Breast epithelium (tissue), 4 donors: ENCODE data around the gene ARHGEF26. TPM values are rescaled to one million over a fixed set of nuclear protein-coding genes. Genes with fewer than 3 reads are reported as not detected.

ENCODE experiments used
- DNase-seq, 2 donors: peaks; one replicate each; pipeline ENCODE4 v3.0.0-alpha.2; 2019; ENCODE audit warnings: low spot score in 2 of 2
- H3K27ac ChIP-seq, 2 donors: fragments of 200-600 bp; sonication (generic) in 1 of 2; one replicate each; pipeline ENCODE4 v1.5.1; 2016 to 2019; ENCODE audit warnings: mild to moderate bottlenecking in 1 of 2
- H3K27me3 ChIP-seq, 2 donors: fragments of 200-600 bp; sonication (generic) in 1 of 2; one replicate each; pipeline versions ENCODE4 v1.5.1 to v1.6.0; 2017 to 2019; ENCODE audit warnings: control low read depth in 1 of 2, mild to moderate bottlenecking in 1 of 2
- H3K36me3 ChIP-seq: fragments of 200-600 bp; one replicate; pipeline ENCODE4 v1.5.1; 2019
- H3K4me1 ChIP-seq, 2 donors: fragments of 200-600 bp; sonication (generic); one replicate each; pipeline ENCODE4 v1.5.1; 2016 to 2019; ENCODE audit warnings: control low read depth in 1 of 2
- H3K4me3 ChIP-seq, 3 donors: fragments of 200-600 bp; sonication (generic); 1 replicate in 2 of 3; 2 replicates in 1 of 3; pipeline ENCODE4 v1.5.1; 2016 to 2019; ENCODE audit warnings: mild to moderate bottlenecking in 3 of 3, moderate library complexity in 2 of 3
- H3K9me3 ChIP-seq, 2 donors: fragments of 200-600 bp; sonication (generic) in 1 of 2; one replicate each; pipeline ENCODE4 v1.5.1; 2016 to 2019; ENCODE audit warnings: control low read depth in 1 of 2
- CTCF ChIP-seq, 3 donors: fragments of 450-650 bp; IDR thresholded peaks; one replicate each; pipeline ENCODE4 v1.5.1; 2016 to 2017; ENCODE audit warnings: antibody characterized with exemption in 3 of 3, mild to moderate bottlenecking in 3 of 3, moderate library complexity in 3 of 3
- POLR2A ChIP-seq: fragments of 450-650 bp; IDR thresholded peaks from one replicate; pipeline ENCODE4 v1.6.1; 2016; ENCODE audit warnings: antibody characterized with exemption, mild to moderate bottlenecking, moderate library complexity
- POLR2AphosphoS5 ChIP-seq, 3 donors: sonication (generic); formaldehyde crosslinking; IDR thresholded peaks; one replicate each; pipeline ENCODE4 v1.6.1; 2017; ENCODE audit warnings: antibody characterized with exemption in 3 of 3
- intact Hi-C: fragments of 100-400 bp; cut with DNase I; formaldehyde crosslinking; loops from one replicate; pipeline ENCODE4 v1.15.1; 2023; ENCODE audit warnings: low total_unique reads
- total RNA-seq, 3 donors: library from RNA; depleted of rRNA; stranded (reverse); fragments of >200 nt; gene quantifications; one replicate each; pipeline ENCODE4 v1.1.0, GENCODE V29; 2016

Gene ARHGEF26
- total RNA-seq, 3 donors from 2014 or later = 16.7 to 20.2 (median 19.8) TPM

- DNase-seq = no peak
- Histone ChIP-seq H3K4me1 (no peaks in the 10 kb centered on the region), H3K9me3 (no peaks in the 10 kb centered on the region), H3K27ac (peak overlapping the region; percentile 60 to 80), H3K27me3 (no peaks in the 10 kb centered on the region), H3K36me3 (no peaks in the 10 kb centered on the region), H3K4me3 (no peak overlapping the region)
- intact Hi-C loops = no loop called here
- TF ChIP-seq POLR2AphosphoS5 (IDR thresholded peaks at IDR 0.05) (no peak), POLR2A (no peak), CTCF (IDR thresholded peaks at IDR 0.05) (no peak)
Measured at GRCh38 chr3:154242766-154243165, 121.6 kb downstream of the ARHGEF26 start.

GRCh38 chr3:154243353-154243752 lies 122.2 kb downstream of the ARHGEF26 start:
- Histone ChIP-seq H3K27ac (peak overlapping the region; percentile 60 to 80), H3K27me3 (no peaks in the 10 kb centered on the region), H3K9me3 (no peaks in the 10 kb centered on the region), H3K4me3 (no peak overlapping the region), H3K4me1 (no peaks in the 10 kb centered on the region), H3K36me3 (no peaks in the 10 kb centered on the region)
- TF ChIP-seq CTCF (IDR thresholded peaks at IDR 0.05) (no peak), POLR2AphosphoS5 (IDR thresholded peaks at IDR 0.05) (no peak), POLR2A (no peak)
- intact Hi-C loops = no loop called here
- DNase-seq = no peak

GRCh38 chr3:154244644-154245043 lies 123.5 kb downstream of the ARHGEF26 start:
- intact Hi-C loops = no loop called here
- DNase-seq = no peak
- TF ChIP-seq CTCF (IDR thresholded peaks at IDR 0.05) (no peak), POLR2A (no peak), POLR2AphosphoS5 (IDR thresholded peaks at IDR 0.05) (no peak)
- Histone ChIP-seq H3K27me3 (no peaks in the 10 kb centered on the region), H3K4me1 (no peaks in the 10 kb centered on the region), H3K9me3 (no peaks in the 10 kb centered on the region), H3K4me3 (no peak overlapping the region), H3K27ac (no peak overlapping the region), H3K36me3 (no peaks in the 10 kb centered on the region)

GRCh38 chr3:154247806-154248415 lies 126.7 kb downstream of the ARHGEF26 start:
- Histone ChIP-seq H3K4me1 (no peaks in the 10 kb centered on the region), H3K27me3 (no peaks in the 10 kb centered on the region), H3K4me3 (no peak overlapping the region), H3K27ac (no peak overlapping the region), H3K9me3 (no peaks in the 10 kb centered on the region), H3K36me3 (no peaks in the 10 kb centered on the region)
- intact Hi-C loops = no loop called here
- DNase-seq = no peak
- no peak for TF ChIP-seq CTCF (IDR thresholded peaks at IDR 0.05)
- no peak for TF ChIP-seq POLR2AphosphoS5 (IDR thresholded peaks at IDR 0.05)
- no peak for TF ChIP-seq POLR2A

GRCh38 chr3:154250291-154250690 lies 129.1 kb downstream of the ARHGEF26 start:
- H3K4me1 ChIP-seq = no peaks in the 10 kb centered on the region
- no peak overlapping the region for H3K4me3 ChIP-seq
- H3K9me3 ChIP-seq = no peaks in the 10 kb centered on the region
- H3K27ac ChIP-seq = no peak overlapping the region
- intact Hi-C loops = no loop called here
- H3K36me3 ChIP-seq = no peaks in the 10 kb centered on the region
- no peaks in the 10 kb centered on the region for H3K27me3 ChIP-seq
- TF ChIP-seq POLR2AphosphoS5 (IDR thresholded peaks at IDR 0.05) (no peak), POLR2A (no peak)
- no peak for DNase-seq
